Prostate gland (tissue), 2 donors: ENCODE data around the gene MCCC2. TPM values are rescaled to one million over a fixed set of nuclear protein-coding genes. Genes with fewer than 3 reads are reported as not detected.

ENCODE experiments used
- DNase-seq: peaks from one replicate; pipeline ENCODE4 v3.0.0-alpha.2; 2019; ENCODE audit warnings: low spot score
- H3K27ac ChIP-seq, 2 donors: fragments of 200-600 bp; sonication (generic); 2 replicates each; pipeline ENCODE4 v1.5.1; 2017 to 2019
- H3K27me3 ChIP-seq: fragments of 200-600 bp; sonication (generic); replicated peaks from 2 replicates; pipeline ENCODE4 v1.5.1; 2019; ENCODE audit not compliant: insufficient read depth
- H3K36me3 ChIP-seq, 2 donors: fragments of 200-600 bp; sonication (generic); 1 replicate in 1 of 2; 2 replicates in 1 of 2; pipeline versions ENCODE4 v1.5.1 to v1.8.1; 2017 to 2019
- H3K4me1 ChIP-seq: fragments of 200-600 bp; sonication (generic); replicated peaks from 2 replicates; pipeline ENCODE4 v1.5.1; 2019
- H3K4me3 ChIP-seq, 2 donors: fragments of 200-600 bp; sonication (generic); 2 replicates each; pipeline ENCODE4 v1.5.1; 2017 to 2019
- H3K9me3 ChIP-seq: fragments of 200-600 bp; sonication (generic); 2 replicates; pipeline ENCODE4 v1.5.1; 2017
- CTCF ChIP-seq, 4 experiments: fragments of 200-600 bp in 2 of 4; fragments of 450-650 bp in 2 of 4; sonication (generic) in 2 of 4; IDR thresholded peaks; 1 replicate in 3 of 4; 2 replicates in 1 of 4; pipeline ENCODE4 v1.5.1; 2016 to 2019; ENCODE audit warnings: antibody characterized with exemption in 4 of 4, mild to moderate bottlenecking in 2 of 4, moderate library complexity in 2 of 4
- POLR2A ChIP-seq: fragments of 450-650 bp; IDR thresholded peaks from one replicate; pipeline ENCODE4 v1.6.1; 2016; ENCODE audit warnings: antibody characterized with exemption, mild to moderate bottlenecking
- POLR2AphosphoS5 ChIP-seq: sonication (generic); formaldehyde crosslinking; IDR thresholded peaks from one replicate; pipeline ENCODE4 v1.6.1; 2017; ENCODE audit warnings: antibody characterized with exemption
- WGBS: methylation state at CpG from one replicate; pipeline ENCODE4 v1.1.5; 2018; 5-methylcytosine and 5-hydroxymethylcytosine counted together
- intact Hi-C: fragments of 100-400 bp; cut with DNase I; formaldehyde crosslinking; loops from one replicate; pipeline ENCODE4 v1.14.2; 2022
- total RNA-seq, 2 donors: library from RNA; depleted of rRNA; stranded (reverse); fragments of >200 nt; gene quantifications; one replicate each; pipeline ENCODE4 v1.1.0, GENCODE V29; 2016

Gene MCCC2
- total RNA-seq, 2 donors from 2014 or later, result 53.0 to 141 TPM

- 14% methylated on average over 2 of the region's 2 CpGs for WGBS
Measured at GRCh38 chr5:71666321-71666720, 79.2 kb downstream of the MCCC2 start.

GRCh38 chr5:71677977-71678376 lies 90.8 kb downstream of the MCCC2 start:
- WGBS, result 89% methylated on average over 1 of the region's 1 CpG
- Histone ChIP-seq H3K4me3 (no peak overlapping the region), H3K4me1 (no peaks in the 10 kb centered on the region), H3K27ac (no peak overlapping the region), H3K36me3 (no peaks in the 10 kb centered on the region), H3K9me3 (no peaks in the 10 kb centered on the region), H3K27me3 (no peaks in the 10 kb centered on the region)
- no peak for DNase-seq
- intact Hi-C loops, result no loop called here
- TF ChIP-seq CTCF (IDR thresholded peaks at IDR 0.05) (no peak), POLR2AphosphoS5 (no peak), POLR2A (no peak)

More at GRCh38 chr5:71666321-71666720, 79.2 kb downstream of the MCCC2 start:
- Histone ChIP-seq H3K27me3 (no peaks in the 10 kb centered on the region), H3K4me3 (no peak overlapping the region), H3K9me3 (no peaks in the 10 kb centered on the region), H3K27ac (no peak overlapping the region), H3K36me3 (no peaks in the 10 kb centered on the region), H3K4me1 (no peaks in the 10 kb centered on the region)
- TF ChIP-seq CTCF (IDR thresholded peaks at IDR 0.05) (no peak), POLR2A (no peak), POLR2AphosphoS5 (no peak)
- DNase-seq, result no peak
- intact Hi-C loops, result no loop called here

DNA sequence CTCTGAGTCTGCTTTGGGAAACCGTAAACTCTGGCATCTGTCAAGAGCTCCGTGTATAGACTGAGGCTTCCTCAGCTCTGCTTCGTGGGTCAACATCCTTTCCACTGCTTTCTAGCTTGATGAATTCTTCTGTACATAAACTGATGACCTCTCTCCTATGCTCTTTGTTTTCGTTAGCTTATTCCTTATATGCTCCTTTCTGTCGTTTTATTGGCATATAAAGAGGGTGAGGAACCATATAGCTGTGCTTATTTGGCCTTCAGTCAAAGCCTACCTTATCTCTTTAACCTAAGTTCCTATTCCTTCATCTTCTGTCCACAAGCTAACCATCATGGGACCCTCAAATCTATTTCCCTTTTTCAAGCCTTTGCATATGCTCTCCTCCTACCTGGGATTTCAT lies 92.6 kb downstream of the MCCC2 start:
- TF ChIP-seq POLR2A (no peak), CTCF (IDR thresholded peaks at IDR 0.05) (no peak), POLR2AphosphoS5 (no peak)
- Histone ChIP-seq H3K9me3 (no peaks in the 10 kb centered on the region), H3K4me3 (no peak overlapping the region), H3K27me3 (no peaks in the 10 kb centered on the region), H3K27ac (no peak overlapping the region), H3K36me3 (no peaks in the 10 kb centered on the region), H3K4me1 (no peaks in the 10 kb centered on the region)
- intact Hi-C loops, result no loop called here
- no peak for DNase-seq
- 47% methylated on average over 5 of the region's 5 CpGs for WGBS

DNA sequence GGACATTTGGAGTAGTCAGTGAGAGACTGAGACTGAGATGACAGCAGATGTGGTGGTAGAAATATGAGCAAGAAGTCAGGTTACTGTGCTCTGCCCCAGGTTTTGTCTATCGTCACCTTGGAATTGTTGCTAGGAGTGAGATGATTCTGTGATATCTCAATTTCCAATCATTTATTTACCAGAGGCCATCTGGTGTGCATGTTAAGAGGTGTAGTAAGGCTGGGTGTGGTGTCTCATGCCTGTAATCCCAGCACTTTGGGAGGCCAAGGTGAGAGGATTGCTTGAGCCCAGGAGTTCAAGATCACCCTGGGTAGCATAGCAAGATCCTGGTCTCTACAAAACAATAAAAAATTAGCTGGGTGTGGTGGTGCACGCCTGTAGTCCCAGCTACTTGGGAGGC lies 93.4 kb downstream of the MCCC2 start:
- Histone ChIP-seq H3K36me3 (no peaks in the 10 kb centered on the region), H3K9me3 (no peaks in the 10 kb centered on the region), H3K4me3 (no peak overlapping the region), H3K27ac (no peak overlapping the region), H3K27me3 (no peaks in the 10 kb centered on the region), H3K4me1 (no peaks in the 10 kb centered on the region)
- intact Hi-C loops, result no loop called here
- TF ChIP-seq CTCF (IDR thresholded peaks at IDR 0.05), result no peak
- TF ChIP-seq POLR2A, result no peak
- no peak for TF ChIP-seq POLR2AphosphoS5
- WGBS, result 91% methylated on average over 2 of the region's 2 CpGs
- no peak for DNase-seq

DNA sequence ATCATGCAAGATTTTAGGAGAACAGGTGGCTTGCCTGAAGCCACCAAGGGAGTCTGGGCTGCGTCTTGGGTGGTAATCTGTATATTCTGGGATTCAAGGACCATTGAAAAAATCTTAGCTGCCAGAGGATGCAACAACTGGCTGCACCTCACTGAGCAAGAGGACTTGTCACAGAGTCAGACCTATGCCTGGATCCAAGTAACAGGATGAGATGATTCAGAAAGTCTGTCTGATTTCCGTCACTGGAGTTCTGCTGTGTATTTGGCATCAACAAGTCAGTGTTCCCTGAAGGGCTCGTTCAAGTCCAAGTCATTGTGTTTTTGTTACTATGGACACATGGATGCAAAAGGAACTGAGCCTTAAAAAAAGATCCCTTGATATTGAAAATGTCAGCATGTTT lies 94.2 kb downstream of the MCCC2 start:
- DNase-seq, result no peak
- no peaks in the 10 kb centered on the region for H3K27me3 ChIP-seq
- H3K4me1 ChIP-seq, result no peaks in the 10 kb centered on the region
- TF ChIP-seq CTCF (IDR thresholded peaks at IDR 0.05) (no peak), POLR2A (no peak), POLR2AphosphoS5 (no peak)
- 51% methylated on average over 3 of the region's 3 CpGs for WGBS
- intact Hi-C loops, result no loop called here
- H3K9me3 ChIP-seq, result no peaks in the 10 kb centered on the region
- no peaks in the 10 kb centered on the region for H3K36me3 ChIP-seq
- H3K27ac ChIP-seq, result no peak overlapping the region
- no peak overlapping the region for H3K4me3 ChIP-seq
